Fibroblast of lung (primary cell): Measurements from ENCODE around the gene ARHGAP1. TPM values are rescaled to one million over a fixed set of nuclear protein-coding genes. Genes with fewer than 3 reads are reported as not detected.

Source experiments
- DNase-seq, 2 donors: peaks; one replicate each; pipeline versions ENCODE4 v3.0.0 to v3.0.0-alpha.2; 2010; ENCODE audit warnings: low read depth in 2 of 2
- H2AFZ ChIP-seq: 2 replicates; pipeline ENCODE4 v1.5.1; 2012; ENCODE audit warnings: low read length, control low read depth, inconsistent platforms
- H3K27ac ChIP-seq: 2 replicates; pipeline ENCODE4 v1.5.1; 2011; ENCODE audit warnings: low read length, control low read depth; ENCODE audit not compliant: insufficient read depth
- H3K27me3 ChIP-seq: 2 replicates; pipeline ENCODE4 v1.5.1; 2011; ENCODE audit warnings: mild to moderate bottlenecking, low read length; ENCODE audit not compliant: control insufficient read depth, insufficient read depth
- H3K36me3 ChIP-seq: 2 replicates; pipeline ENCODE4 v1.5.1; 2011; ENCODE audit warnings: low read length; ENCODE audit not compliant: control insufficient read depth, insufficient read depth
- H3K4me1 ChIP-seq: 2 replicates; pipeline ENCODE4 v1.5.1; 2011; ENCODE audit warnings: low read length; ENCODE audit not compliant: control insufficient read depth, insufficient read depth; ENCODE audit errors: extremely low read depth
- H3K4me2 ChIP-seq: 2 replicates; pipeline ENCODE4 v1.5.1; 2011; ENCODE audit warnings: low read length, control low read depth; ENCODE audit not compliant: insufficient read depth; ENCODE audit errors: extremely low read depth
- H3K4me3 ChIP-seq, 4 experiments: fragments of 200-600 bp in 1 of 4; sonication (generic) in 1 of 4; replicated peaks in 1 of 4; 2 replicates each; pipeline ENCODE4 v1.5.1; 2011 to 2016; ENCODE audit warnings: low read length in 4 of 4, low read depth in 3 of 4, mild to moderate bottlenecking in 3 of 4, control low read depth in 2 of 4, inconsistent platforms in 1 of 4, mixed read lengths in 1 of 4; ENCODE audit not compliant: insufficient read depth in 1 of 4; ENCODE audit errors: control extremely low read depth in 1 of 4
- H3K79me2 ChIP-seq: 2 replicates; pipeline ENCODE4 v1.5.1; 2012; ENCODE audit warnings: mild to moderate bottlenecking, low read length, inconsistent platforms; ENCODE audit not compliant: control insufficient read depth, insufficient read depth
- H3K9ac ChIP-seq: 2 replicates; pipeline ENCODE4 v1.5.1; 2011; ENCODE audit warnings: mild to moderate bottlenecking, low read length, control low read depth; ENCODE audit not compliant: insufficient read depth
- H3K9me3 ChIP-seq: 2 replicates; pipeline ENCODE4 v1.5.1; 2012; ENCODE audit warnings: low read depth, low read length; ENCODE audit not compliant: control insufficient read depth, insufficient read depth
- H4K20me1 ChIP-seq: 2 replicates; pipeline ENCODE4 v1.5.1; 2011; ENCODE audit warnings: low read length; ENCODE audit not compliant: control insufficient read depth, insufficient read depth; ENCODE audit errors: extremely low read depth
- CTCF ChIP-seq, 2 donors: IDR thresholded peaks in 1 of 2; conservative IDR thresholded peaks in 1 of 2; 1 replicate in 1 of 2; 2 replicates in 1 of 2; pipeline ENCODE4 v1.5.1; 2011 to 2012; ENCODE audit warnings: low read length in 2 of 2, control low read depth in 1 of 2, inconsistent platforms in 1 of 2, low read depth in 1 of 2, mild to moderate bottlenecking in 1 of 2
- EZH2 ChIP-seq: IDR thresholded peaks from 2 replicates; pipeline ENCODE4 v1.5.1; 2012; ENCODE audit warnings: low read length, control low read depth, mild to moderate bottlenecking; ENCODE audit errors: missing control alignments
- polyA plus RNA-seq, 2 donors: library from polyadenylated mRNA; depleted of rRNA in 1 of 2; stranded (reverse) in 1 of 2; unstranded in 1 of 2; fragments of >200 nt; gene quantifications; 2 replicates each; pipeline ENCODE4 v1.2.1, GENCODE V29; 2011 to 2012; ENCODE audit warnings: missing spikeins in 1 of 2
- total RNA-seq: library from RNA; depleted of rRNA; stranded (reverse); fragments of >200 nt; gene quantifications from 2 replicates; pipeline ENCODE4 v1.2.1, GENCODE V29; 2014

Gene ARHGAP1
- total and polyA plus RNA-seq, 2 donors (not counting 1 experiment from before 2014, with no cell fraction given) = 34.4 to 38.0 TPM

- no peak for TF ChIP-seq EZH2
- TF ChIP-seq CTCF (conservative IDR thresholded peaks at IDR 0.05 in 1 of 2, IDR thresholded peaks at IDR 0.05 in 1 of 2; ENCODE audit: low read depth in 1 of 2, low read length in 2 of 2) = no peak
- no peak overlapping the region for H2AFZ ChIP-seq
- H3K27me3 ChIP-seq = no peaks in the 10 kb centered on the region
- no peaks in the 10 kb centered on the region for H3K79me2 ChIP-seq
- H3K9ac ChIP-seq = no peak overlapping the region
- H3K4me3 ChIP-seq = no peak overlapping the region
- H3K9me3 ChIP-seq = no peaks in the 10 kb centered on the region
- H3K36me3 ChIP-seq = peaks cover 2% of the 10 kb centered on the region
- H3K27ac ChIP-seq = no peak overlapping the region
- no peak for DNase-seq
- no peaks in the 10 kb centered on the region for H4K20me1 ChIP-seq
- H3K4me1 ChIP-seq = no peaks in the 10 kb centered on the region
- H3K4me2 ChIP-seq = no peak overlapping the region
Measured at GRCh38 chr11:46642627-46643335, 57.6 kb downstream of the ARHGAP1 start.

GRCh38 chr11:46641639-46642038, 58.8 kb downstream of the ARHGAP1 start:
- no peak overlapping the region for H3K4me3 ChIP-seq
- H3K27ac ChIP-seq = no peak overlapping the region
- H3K4me1 ChIP-seq = no peaks in the 10 kb centered on the region
- TF ChIP-seq EZH2 (no peak), CTCF (conservative IDR thresholded peaks at IDR 0.05 in 1 of 2, IDR thresholded peaks at IDR 0.05 in 1 of 2; ENCODE audit: low read depth in 1 of 2, low read length in 2 of 2) (no peak)
- H3K4me2 ChIP-seq = no peak overlapping the region
- no peaks in the 10 kb centered on the region for H4K20me1 ChIP-seq
- peaks cover 2% of the 10 kb centered on the region for H3K36me3 ChIP-seq
- no peak overlapping the region for H3K9ac ChIP-seq
- no peak for DNase-seq
- no peaks in the 10 kb centered on the region for H3K9me3 ChIP-seq
- no peaks in the 10 kb centered on the region for H3K79me2 ChIP-seq
- no peak overlapping the region for H2AFZ ChIP-seq
- H3K27me3 ChIP-seq = no peaks in the 10 kb centered on the region

DNA sequence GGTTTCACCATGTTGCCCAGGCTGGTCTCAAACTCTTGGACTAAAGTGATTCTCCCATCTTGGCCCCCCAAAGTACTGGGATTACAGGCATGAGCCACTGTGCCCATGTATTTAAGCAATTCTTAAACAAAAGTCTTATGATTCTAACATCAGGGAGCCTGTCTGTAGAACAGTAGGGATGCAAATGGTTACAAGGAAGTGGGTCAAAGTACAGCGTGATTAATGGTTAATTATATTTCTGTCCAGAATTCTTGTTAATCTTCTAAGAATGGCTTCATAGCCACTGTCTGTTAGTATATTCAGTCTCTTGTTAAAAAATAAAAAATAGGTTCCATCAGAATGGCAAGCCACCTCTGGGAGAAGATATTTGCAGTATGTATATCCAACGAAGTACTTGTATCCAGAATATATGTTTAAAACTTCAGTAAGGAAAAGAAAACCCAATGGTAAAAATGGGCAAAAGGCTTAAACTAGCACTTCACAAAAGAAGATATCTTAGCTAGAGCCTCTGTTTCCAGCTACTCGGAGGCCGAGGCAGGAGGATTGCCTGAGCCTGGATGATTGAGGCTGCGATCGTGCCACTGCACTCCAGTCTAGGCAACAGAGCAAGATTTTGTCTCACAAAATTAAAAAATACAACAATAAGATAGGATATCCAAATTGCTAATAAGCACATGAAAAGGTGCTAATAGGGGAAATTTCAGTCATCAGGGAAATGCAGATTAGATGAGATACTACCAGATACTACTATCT, 60.2 kb downstream of the ARHGAP1 start:
- Histone ChIP-seq H3K4me3 (no peak overlapping the region), H2AFZ (no peak overlapping the region), H4K20me1 (no peaks in the 10 kb centered on the region), H3K4me1 (no peaks in the 10 kb centered on the region), H3K9me3 (no peaks in the 10 kb centered on the region), H3K27ac (no peak overlapping the region), H3K9ac (no peak overlapping the region), H3K27me3 (no peaks in the 10 kb centered on the region), H3K79me2 (no peaks in the 10 kb centered on the region), H3K36me3 (no peaks in the 10 kb centered on the region), H3K4me2 (no peak overlapping the region)
- TF ChIP-seq CTCF (conservative IDR thresholded peaks at IDR 0.05 in 1 of 2, IDR thresholded peaks at IDR 0.05 in 1 of 2; ENCODE audit: low read depth in 1 of 2, low read length in 2 of 2) = no peak
- no peak for TF ChIP-seq EZH2
- DNase-seq = no peak
